ENCODE measurements around the gene CPEB3. TPM values are rescaled to one million over a fixed set of nuclear protein-coding genes. Genes with fewer than 3 reads are reported as not detected.
"Not testable (repeated sequence)": the region's sequence is repeated elsewhere in the genome, so short reads cannot be mapped to it uniquely, and the experiment has no call there.

CPEB3 gene
- total and polyA plus RNA-seq, 3 donors from 2014 or later, result 19.4 to 32.4 (median 23.5) TPM

- 56 to 68% methylated on average over 3 of the region's 3 CpGs for WGBS, 2 donors
- intact Hi-C loops (cut with DNase I; ENCODE audit: low total_unique reads), result no loop called here
Measured at GRCh38 chr10:92121686-92122492, 169.0 kb downstream of the CPEB3 start.

GRCh38 chr10:92119340-92119739 is 171.5 kb downstream of the CPEB3 start:
- H3K27ac ChIP-seq, result no peak overlapping the region
- H3K4me1 ChIP-seq, result peaks cover 9% of the 10 kb centered on the region
- no peaks in the 10 kb centered on the region for H3K36me3 ChIP-seq (ENCODE audit: low read depth, missing control alignments)
- TF ChIP-seq CTCF (IDR thresholded peaks at IDR 0.05) (no peak), POLR2A (IDR thresholded peaks at IDR 0.05) (no peak)
- DNase-seq, result no peak
- no peak overlapping the region for H3K4me3 ChIP-seq
- no peaks in the 10 kb centered on the region for H3K27me3 ChIP-seq
- intact Hi-C loops (cut with DNase I; ENCODE audit: low total_unique reads), result no loop called here
- no peaks in the 10 kb centered on the region for H3K9me3 ChIP-seq

More at GRCh38 chr10:92121686-92122492, 169.0 kb downstream of the CPEB3 start:
- H3K4me1 ChIP-seq, result peaks cover 21% of the 10 kb centered on the region
- H3K27me3 ChIP-seq, result no peaks in the 10 kb centered on the region
- no peaks in the 10 kb centered on the region for H3K9me3 ChIP-seq
- DNase-seq, result no peak
- H3K36me3 ChIP-seq (ENCODE audit: low read depth, missing control alignments), result no peaks in the 10 kb centered on the region
- no peak overlapping the region for H3K4me3 ChIP-seq
- H3K27ac ChIP-seq, result no peak overlapping the region
- TF ChIP-seq POLR2A (IDR thresholded peaks at IDR 0.05) (no peak), CTCF (IDR thresholded peaks at IDR 0.05) (no peak)

GRCh38 chr10:92114917-92115316 is 176.0 kb downstream of the CPEB3 start:
- H3K9me3 ChIP-seq; H3K36me3 ChIP-seq (ENCODE audit: low read depth, missing control alignments); H3K4me3 ChIP-seq; H3K27ac ChIP-seq; intact Hi-C loops (cut with DNase I; ENCODE audit: low total_unique reads); DNase-seq; H3K4me1 ChIP-seq; H3K27me3 ChIP-seq: not testable (repeated sequence)
- WGBS, 2 donors, result 64 to 80% methylated on average over 28 to 29 of the region's 30 CpGs

- TF ChIP-seq POLR2A (IDR thresholded peaks at IDR 0.05) (no peak), CTCF (IDR thresholded peaks at IDR 0.05) (no peak)
- Histone ChIP-seq H3K4me3 (no peak overlapping the region), H3K27ac (no peak overlapping the region), H3K36me3 (ENCODE audit: low read depth, missing control alignments) (no peaks in the 10 kb centered on the region), H3K4me1 (no peaks in the 10 kb centered on the region), H3K27me3 (no peaks in the 10 kb centered on the region), H3K9me3 (no peaks in the 10 kb centered on the region)
- DNase-seq, result no peak
- WGBS, 2 donors, result 74 to 77% methylated on average over 4 of the region's 4 CpGs
- intact Hi-C loops (cut with DNase I; ENCODE audit: low total_unique reads), result no loop called here
Measured at GRCh38 chr10:92113911-92114600, 176.8 kb downstream of the CPEB3 start.

- no peak for TF ChIP-seq POLR2A (IDR thresholded peaks at IDR 0.05)
- no peak for TF ChIP-seq CTCF (IDR thresholded peaks at IDR 0.05)
- Histone ChIP-seq H3K4me1 (no peaks in the 10 kb centered on the region), H3K9me3 (no peaks in the 10 kb centered on the region), H3K4me3 (no peak overlapping the region), H3K27me3 (no peaks in the 10 kb centered on the region), H3K36me3 (ENCODE audit: low read depth, missing control alignments) (no peaks in the 10 kb centered on the region), H3K27ac (no peak overlapping the region)
- intact Hi-C loops (cut with DNase I; ENCODE audit: low total_unique reads), result no loop called here
- 85 to 100% methylated on average over 1 of the region's 1 CpG for WGBS, 2 donors
- DNase-seq, result no peak
Measured at GRCh38 chr10:92112462-92112861, 178.4 kb downstream of the CPEB3 start.

All from testis (tissue), 3 donors.